GM10248 (cell line): ENCODE results near the gene PANX3.
A peak's percentile ranks its signal among the peaks of the same experiment; 100 is the strongest.

ENCODE experiments used
- CTCF ChIA-PET: fragments of 300-600 bp; sonication (Branson Sonifier 250); formaldehyde crosslinking; extraction: SDS; loops from one replicate; lab custom pipeline; 2021; ENCODE audit warnings: antibody characterized with exemption; lab: Yijun Ruan, JAX
- POLR2A ChIA-PET: fragments of 350-650 bp; sonication (Branson Sonifier 250); formaldehyde crosslinking; extraction: SDS; loops from one replicate; lab custom pipeline; 2020; ENCODE audit warnings: antibody characterized with exemption; lab: Yijun Ruan, JAX
- DNase-seq: peaks from one replicate; pipeline ENCODE4 v3.0.0; 2012; ENCODE audit errors: extremely low spot score
- TF ChIP-seq, protein P1 (sequence below): IDR thresholded peaks from 2 replicates; pipeline ENCODE4 v1.5.1; 2012; ENCODE audit warnings: mild to moderate bottlenecking, low read depth; ENCODE audit errors: extremely low read depth, missing control alignments, control extremely low read depth

PANX3 gene

DNA sequence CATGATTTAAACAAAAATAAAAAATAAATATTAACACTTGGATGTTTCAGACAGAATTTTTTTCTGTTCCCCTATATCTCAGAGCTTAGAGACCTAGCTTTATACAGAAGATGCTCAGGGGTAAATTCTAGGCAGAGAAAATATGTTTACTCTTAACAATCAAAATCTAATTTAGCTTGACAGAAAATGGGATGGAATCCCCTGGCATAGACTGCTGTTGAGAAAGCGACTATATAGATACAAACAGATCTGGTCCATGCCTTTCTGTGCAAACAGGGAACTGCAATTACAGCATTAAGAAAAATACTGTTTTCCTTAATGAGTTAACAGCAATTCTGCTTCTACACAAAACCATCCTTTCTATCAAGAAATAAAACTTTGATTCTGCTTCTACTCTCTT is 47.8 kb downstream of the PANX3 start:
- DNase-seq, result no peak
- POLR2A ChIA-PET, result interaction anchor here (0.6 kb wide), 1 partner anchor 180 kb away, joined by 3 read pairs; no protein-coding TSS in a partner anchor
- TF ChIP-seq, protein P1, sequence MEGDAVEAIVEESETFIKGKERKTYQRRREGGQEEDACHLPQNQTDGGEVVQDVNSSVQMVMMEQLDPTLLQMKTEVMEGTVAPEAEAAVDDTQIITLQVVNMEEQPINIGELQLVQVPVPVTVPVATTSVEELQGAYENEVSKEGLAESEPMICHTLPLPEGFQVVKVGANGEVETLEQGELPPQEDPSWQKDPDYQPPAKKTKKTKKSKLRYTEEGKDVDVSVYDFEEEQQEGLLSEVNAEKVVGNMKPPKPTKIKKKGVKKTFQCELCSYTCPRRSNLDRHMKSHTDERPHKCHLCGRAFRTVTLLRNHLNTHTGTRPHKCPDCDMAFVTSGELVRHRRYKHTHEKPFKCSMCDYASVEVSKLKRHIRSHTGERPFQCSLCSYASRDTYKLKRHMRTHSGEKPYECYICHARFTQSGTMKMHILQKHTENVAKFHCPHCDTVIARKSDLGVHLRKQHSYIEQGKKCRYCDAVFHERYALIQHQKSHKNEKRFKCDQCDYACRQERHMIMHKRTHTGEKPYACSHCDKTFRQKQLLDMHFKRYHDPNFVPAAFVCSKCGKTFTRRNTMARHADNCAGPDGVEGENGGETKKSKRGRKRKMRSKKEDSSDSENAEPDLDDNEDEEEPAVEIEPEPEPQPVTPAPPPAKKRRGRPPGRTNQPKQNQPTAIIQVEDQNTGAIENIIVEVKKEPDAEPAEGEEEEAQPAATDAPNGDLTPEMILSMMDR, result no peak
- CTCF ChIA-PET, result interaction anchor here (1.0 to 4.3 kb wide), 4 partner anchors 11 to 217 kb away, joined by 3 to 31 read pairs (median 4); partner anchors contain the start of genes SIAE and SPA17

DNA sequence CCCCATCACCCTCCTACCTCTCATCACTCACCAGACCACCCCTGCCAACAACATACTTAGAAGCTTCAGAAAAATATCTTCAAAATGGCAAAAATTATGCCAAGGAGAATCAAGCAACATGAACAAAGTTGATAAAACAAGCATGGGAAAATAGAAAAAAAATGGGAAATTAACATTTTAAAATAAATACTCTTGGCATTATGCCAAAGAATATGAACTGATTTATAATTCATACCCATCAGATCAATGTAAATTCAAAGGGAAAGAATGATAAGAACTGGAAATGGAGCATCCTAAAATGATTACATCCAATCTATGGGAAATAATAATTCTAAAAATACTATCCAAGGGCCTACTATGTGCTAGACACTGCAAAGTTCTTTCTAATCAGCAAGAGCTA is 50.3 kb downstream of the PANX3 start:
- TF ChIP-seq, protein P1, result no peak
- ChIA-PET CTCF (interaction anchor here (1.0 to 4.9 kb wide), 6 partner anchors 8 to 205 kb away, joined by 3 to 31 read pairs (median 10); no protein-coding TSS in a partner anchor), POLR2A (no interaction called here)
- DNase-seq, result no peak

DNA sequence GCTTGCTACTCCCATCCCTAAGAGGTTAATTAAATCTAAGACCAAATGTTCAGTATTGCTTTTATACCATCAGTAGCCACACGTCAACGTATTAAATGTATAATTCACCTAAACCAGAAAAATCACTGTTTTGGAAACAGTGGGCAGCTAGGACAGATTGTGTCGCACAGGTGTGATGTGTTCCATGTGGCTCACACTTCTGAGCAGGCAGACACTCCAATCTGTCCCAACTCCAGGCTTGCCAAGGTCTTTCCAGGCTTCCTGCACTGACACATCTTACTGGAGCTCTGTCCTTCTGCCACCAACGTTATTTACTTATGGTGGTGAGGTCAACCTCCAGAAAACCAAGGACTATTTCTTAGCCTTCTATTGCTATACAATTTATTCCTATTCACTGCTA is 50.9 kb downstream of the PANX3 start:
- TF ChIP-seq, protein P1, result no peak
- ChIA-PET CTCF (interaction anchor here (1.0 to 4.9 kb wide), 5 partner anchors 8 to 205 kb away, joined by 3 to 31 read pairs (median 13); no protein-coding TSS in a partner anchor), POLR2A (no interaction called here)
- DNase-seq, result no peak

DNA sequence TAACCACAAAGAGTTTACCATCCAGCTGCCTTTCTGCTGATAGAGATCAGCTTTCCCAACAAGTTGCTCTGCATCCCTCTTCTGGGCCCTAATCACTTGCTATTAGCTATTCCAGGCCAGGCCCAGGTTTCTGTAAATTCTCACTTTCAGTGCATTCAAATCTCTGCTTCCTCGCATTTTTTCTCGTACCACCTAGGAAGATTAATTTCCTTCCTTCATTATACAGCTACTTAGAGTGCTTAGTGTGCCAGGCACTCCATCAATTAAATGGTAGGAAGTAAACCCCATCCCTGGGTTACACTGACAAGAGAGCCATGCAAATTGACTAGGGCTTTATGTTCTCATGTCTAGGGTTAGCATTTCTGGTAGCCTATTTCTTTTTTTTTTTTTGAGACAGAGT is 52.6 kb downstream of the PANX3 start:
- POLR2A ChIA-PET, result no interaction called here
- no peak for DNase-seq
- CTCF ChIA-PET, result interaction anchor here (0.9 to 4.9 kb wide), 11 partner anchors 9 to 174 kb away, joined by 3 to 19 read pairs (median 3); partner anchors contain the start of genes SIAE and SPA17
- TF ChIP-seq, protein P1, result no peak

DNA sequence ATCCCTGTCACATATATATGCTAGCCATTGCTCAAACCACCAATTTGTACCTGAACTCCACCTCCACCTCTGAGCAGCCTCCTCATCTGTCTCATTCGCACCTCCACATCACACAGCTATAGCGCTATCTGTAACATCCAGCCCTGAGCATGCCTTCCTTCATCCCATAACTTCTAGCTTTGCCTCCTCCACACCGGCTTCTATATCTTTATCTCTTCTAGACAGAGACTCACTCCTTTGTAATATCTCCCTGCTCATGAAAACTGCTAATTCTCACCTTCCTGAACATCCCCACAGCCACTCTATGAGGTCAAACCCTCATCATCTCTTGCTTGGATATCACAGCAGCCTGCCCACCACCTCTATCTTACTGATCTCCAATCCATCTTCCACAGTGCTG is 56.4 kb downstream of the PANX3 start:
- POLR2A ChIA-PET, result no interaction called here
- no peak for DNase-seq
- TF ChIP-seq, protein P1, result no peak
- CTCF ChIA-PET, result interaction anchor here (0.9 to 1.4 kb wide), 5 partner anchors 78 to 170 kb away, joined by 3 to 4 read pairs (median 3); no protein-coding TSS in a partner anchor

DNA sequence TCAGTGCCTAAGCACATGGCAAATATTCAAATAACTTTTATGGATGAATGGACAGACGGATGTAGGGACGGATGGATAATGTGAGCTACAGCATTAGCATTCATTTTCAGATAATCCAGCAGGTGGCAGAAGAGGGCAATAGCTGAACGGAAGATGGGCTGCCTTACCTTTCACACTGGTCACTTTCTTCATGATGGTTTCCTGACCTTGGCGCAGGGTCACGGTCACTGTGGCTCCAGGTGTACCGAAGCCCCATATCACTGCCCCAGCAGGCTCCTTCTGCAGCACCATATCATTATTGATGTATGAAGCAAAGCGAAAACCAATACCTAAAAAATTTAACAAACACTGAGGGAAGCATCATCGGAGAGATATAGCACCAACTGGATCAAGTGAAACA is 58.0 kb downstream of the PANX3 start:
- TF ChIP-seq, protein P1, result peak; percentile 76
- CTCF ChIA-PET, result interaction anchor here (1.0 to 5.5 kb wide), 35 partner anchors 9 to 223 kb away, joined by 3 to 86 read pairs (median 6); partner anchors contain the start of genes ESAM and MSANTD2
- DNase-seq, result peak; percentile 74
- POLR2A ChIA-PET, result no interaction called here
